Pancreas (tissue), 10 donors: ENCODE measurements around the gene TBX2. TPM values are rescaled to one million over a fixed set of nuclear protein-coding genes. Genes with fewer than 3 reads are reported as not detected.
A peak's percentile ranks its signal among the peaks of the same experiment; 100 is the strongest.

Source experiments
- ATAC-seq, 4 donors: fragments of 200-7000 bp; cut with Tn5 transposase; one replicate each; pipeline versions ENCODE4 v1.8.0 to v1.9.1; 2020; ENCODE audit warnings: mild to moderate bottlenecking in 4 of 4, moderate library complexity in 4 of 4
- DNase-seq, 6 donors: peaks; one replicate each; pipeline ENCODE4 v3.0.0-alpha.2; 2020
- FAIRE-seq: peaks from 2 replicates; lab custom pipeline; 2012; peaks lifted over from hg19 to GRCh38; lab: Jason Lieb, UNC
- H3K27ac ChIP-seq, 4 donors: fragments of 200-600 bp; sonication (generic); 1 replicate in 3 of 4; 2 replicates in 1 of 4; pipeline versions ENCODE4 v1.5.0 to v1.8.0; 2020
- H3K27me3 ChIP-seq, 4 donors: fragments of 200-600 bp; one replicate each; pipeline ENCODE4 v1.8.0; 2021
- H3K36me3 ChIP-seq, 3 donors: fragments of 200-600 bp; sonication (generic) in 1 of 3; one replicate each; pipeline versions ENCODE4 v1.5.0 to v1.8.0; 2020 to 2021
- H3K4me1 ChIP-seq, 3 donors: fragments of 200-600 bp; one replicate each; pipeline ENCODE4 v1.8.0; 2021
- H3K4me3 ChIP-seq, 4 donors: fragments of 200-600 bp; sonication (generic) in 2 of 4; one replicate each; pipeline versions ENCODE4 v1.5.0 to v1.8.0; 2020 to 2021
- H3K9me3 ChIP-seq, 4 donors: fragments of 200-600 bp; one replicate each; pipeline ENCODE4 v1.8.0; 2021
- WGBS, 2 donors: extraction: QIAGEN DNeasy Blood & Tissue Kit; methylation state at CpG; one replicate each; pipeline ENCODE4 v1.1.7; 2013; 5-methylcytosine and 5-hydroxymethylcytosine counted together
- intact Hi-C, 3 donors: fragments of 100-400 bp; cut with DNase I; formaldehyde crosslinking; loops; one replicate each; pipeline versions ENCODE4 v1.11.1 to v1.14.2; 2022
- polyA plus RNA-seq, 2 donors: library from polyadenylated mRNA; stranded (reverse); fragments of 200-250 nt; gene quantifications; one replicate each; pipeline ENCODE4 v1.2.3, GENCODE V29; 2013
- total RNA-seq, 6 donors: library from RNA; stranded (reverse); fragmentation: NEBNext Ultra II Directional in 4 of 6; extraction: Animal tissue kit (Norgen Biotek cat#: 25700) in 4 of 6; gene quantifications; one replicate each; pipeline versions ENCODE4 v1.2.1 to v1.2.4, GENCODE V29; 2021 to 2023
- TF ChIP-seq, protein P1 (sequence below), 4 donors: fragments of 200-600 bp; sonication (generic) in 3 of 4; IDR thresholded peaks; one replicate each; pipeline versions ENCODE4 v1.5.0 to v1.8.0; 2021; ENCODE audit warnings: antibody characterized with exemption in 4 of 4
- donor health status: healthy with polysubstance abuse.
- donor health status: DM: no; HTN: no; CAD: no; lungs with moderate emphysema.
- donor health status: DM: no; HTN: no; CAD: no.
- donor health status: control.
- donor health status: control.
- donor health status: Bipolar disorder and iron deficiency.
- donor health status: DM: yes; HTN: yes; CAD: no.
- donor health status: DM: no; HTN: no; CAD: no.
- donor health status: DM: no; HTN: no; CAD: no.
- donor health status: DM: yes; HTN: yes; CAD: no.

The TBX2 gene
- 1 to 10 TPM; 1.2 to 9.7 (median 2.3) TPM for total RNA-seq
- 10 to 100 TPM in 1 of 2 donors, 1 to 10 TPM in 1; 5.9 to 12.1 TPM for polyA plus RNA-seq

DNA sequence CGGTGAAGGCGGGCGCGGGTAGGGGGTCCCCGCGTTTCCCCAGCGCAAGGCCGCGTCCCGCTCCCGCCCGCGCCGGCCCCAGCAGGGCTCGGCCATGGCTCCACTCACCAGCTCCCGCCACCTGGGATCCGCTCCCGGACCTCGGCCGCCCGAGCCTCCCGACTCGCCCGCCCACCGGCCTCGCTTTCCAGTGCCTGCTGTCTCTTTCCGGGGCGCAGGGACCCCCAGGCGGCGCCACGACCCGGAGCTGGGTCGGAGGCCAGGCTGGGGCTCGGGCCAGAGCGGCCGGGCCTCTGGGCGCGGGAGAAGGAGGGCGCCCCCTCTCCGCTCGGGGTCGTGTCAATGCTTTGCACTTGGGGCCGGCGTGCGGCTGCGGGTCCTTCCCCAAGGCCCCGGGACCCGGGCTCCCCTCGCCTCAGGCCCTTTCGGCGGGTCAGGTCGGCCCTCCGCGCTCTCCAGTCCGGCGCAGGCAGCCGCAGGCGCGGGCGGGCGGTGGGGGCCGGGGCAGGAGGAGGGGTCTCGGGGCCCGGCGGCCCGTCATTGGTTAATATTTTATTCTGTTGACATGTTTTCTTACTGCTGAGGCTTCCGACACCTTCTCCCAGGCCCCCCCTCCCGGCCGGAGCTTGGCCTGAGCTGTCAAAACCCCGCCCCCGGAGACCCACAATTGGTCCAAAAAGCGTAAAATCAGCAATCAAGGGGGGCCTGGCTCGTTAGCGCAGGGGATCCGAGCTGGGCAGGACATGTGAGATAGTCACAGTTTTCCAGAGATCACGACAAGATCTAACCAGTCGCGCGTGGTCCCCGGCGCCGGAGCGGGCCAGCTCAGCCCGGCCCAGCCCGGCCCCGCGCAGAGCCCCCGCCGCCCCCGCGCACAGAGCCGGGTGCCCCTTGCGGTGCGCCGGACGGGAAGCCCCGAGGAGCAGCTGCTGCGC lies at the start of gene TBX2:
Gene TBX2, plus strand, starts transcription at position 713 of the 935 bp plus-strand sequence. CDS start 334 bp downstream, outside the sequence.
- Histone ChIP-seq H3K4me1 (peaks cover 0 to 25% (median 13%) of the 10 kb centered on the region in 3 donors), H3K4me3 (peak within 1 kb of the TSS; percentile 10 to 62 (median 38)), H3K36me3 (no peaks in the 10 kb centered on the region), H3K27me3 (peaks cover 0 to 45% (median 10%) of the 10 kb centered on the region in 4 donors), H3K9me3 (no peaks in the 10 kb centered on the region), H3K27ac (peak within 1 kb of the TSS in 2 of 4 donors; percentile 16 to 44)
- WGBS, 2 donors = 1 to 2% methylated on average over 78 to 98 of the region's 98 CpGs
- TF ChIP-seq, protein P1, sequence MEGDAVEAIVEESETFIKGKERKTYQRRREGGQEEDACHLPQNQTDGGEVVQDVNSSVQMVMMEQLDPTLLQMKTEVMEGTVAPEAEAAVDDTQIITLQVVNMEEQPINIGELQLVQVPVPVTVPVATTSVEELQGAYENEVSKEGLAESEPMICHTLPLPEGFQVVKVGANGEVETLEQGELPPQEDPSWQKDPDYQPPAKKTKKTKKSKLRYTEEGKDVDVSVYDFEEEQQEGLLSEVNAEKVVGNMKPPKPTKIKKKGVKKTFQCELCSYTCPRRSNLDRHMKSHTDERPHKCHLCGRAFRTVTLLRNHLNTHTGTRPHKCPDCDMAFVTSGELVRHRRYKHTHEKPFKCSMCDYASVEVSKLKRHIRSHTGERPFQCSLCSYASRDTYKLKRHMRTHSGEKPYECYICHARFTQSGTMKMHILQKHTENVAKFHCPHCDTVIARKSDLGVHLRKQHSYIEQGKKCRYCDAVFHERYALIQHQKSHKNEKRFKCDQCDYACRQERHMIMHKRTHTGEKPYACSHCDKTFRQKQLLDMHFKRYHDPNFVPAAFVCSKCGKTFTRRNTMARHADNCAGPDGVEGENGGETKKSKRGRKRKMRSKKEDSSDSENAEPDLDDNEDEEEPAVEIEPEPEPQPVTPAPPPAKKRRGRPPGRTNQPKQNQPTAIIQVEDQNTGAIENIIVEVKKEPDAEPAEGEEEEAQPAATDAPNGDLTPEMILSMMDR (IDR thresholded peaks at IDR 0.05) = no peak
- intact Hi-C loops = loop anchor here in 1 of 3 donors (10.0 kb wide), 1 partner anchor 395 kb away; no protein-coding TSS in a partner anchor
- FAIRE-seq (no peak), ATAC-seq (peak; percentile 15 to 35 (median 26)), DNase-seq (peak in 1 of 6 donors; percentile 65)

GRCh38 chr17:61351745-61352407 lies 47.8 kb upstream of the TBX2 start:
- Histone ChIP-seq H3K9me3 (no peaks in the 10 kb centered on the region), H3K27me3 (no peaks in the 10 kb centered on the region), H3K4me3 (no peak overlapping the region), H3K36me3 (no peaks in the 10 kb centered on the region), H3K4me1 (no peaks in the 10 kb centered on the region), H3K27ac (no peak overlapping the region)
- intact Hi-C loops = no loop called here
- FAIRE-seq (no peak), ATAC-seq (no peak), DNase-seq (no peak)
- TF ChIP-seq, protein P1 (IDR thresholded peaks at IDR 0.05) = no peak
- 91 to 92% methylated on average over 5 of the region's 5 CpGs for WGBS, 2 donors

DNA sequence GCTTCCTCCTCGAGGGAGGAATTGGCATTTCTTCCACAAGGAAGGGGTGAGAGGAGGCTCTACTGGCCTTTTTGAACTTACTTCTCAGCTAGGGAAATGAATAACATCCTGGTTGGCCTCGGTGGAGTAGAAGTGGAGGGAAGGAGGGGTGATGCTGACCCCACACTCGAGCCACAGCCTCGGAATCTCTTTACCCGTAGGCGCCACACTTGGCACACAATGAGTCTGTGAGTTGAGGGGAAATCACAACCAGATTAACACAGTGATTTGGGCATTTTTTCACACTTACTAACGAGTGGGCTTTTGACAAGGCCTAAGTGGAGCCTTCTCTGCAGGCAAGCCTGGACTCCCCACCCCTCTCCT lies 47.3 kb upstream of the TBX2 start:
- DNase-seq (no peak), FAIRE-seq (no peak), ATAC-seq (no peak)
- TF ChIP-seq, protein P1 (IDR thresholded peaks at IDR 0.05) = no peak
- intact Hi-C loops = no loop called here
- 84 to 89% methylated on average over 7 of the region's 7 CpGs for WGBS, 2 donors
- H3K4me1 ChIP-seq = no peaks in the 10 kb centered on the region
- no peak overlapping the region for H3K27ac ChIP-seq
- no peaks in the 10 kb centered on the region for H3K9me3 ChIP-seq
- H3K4me3 ChIP-seq = no peak overlapping the region
- no peaks in the 10 kb centered on the region for H3K27me3 ChIP-seq
- no peaks in the 10 kb centered on the region for H3K36me3 ChIP-seq

DNA sequence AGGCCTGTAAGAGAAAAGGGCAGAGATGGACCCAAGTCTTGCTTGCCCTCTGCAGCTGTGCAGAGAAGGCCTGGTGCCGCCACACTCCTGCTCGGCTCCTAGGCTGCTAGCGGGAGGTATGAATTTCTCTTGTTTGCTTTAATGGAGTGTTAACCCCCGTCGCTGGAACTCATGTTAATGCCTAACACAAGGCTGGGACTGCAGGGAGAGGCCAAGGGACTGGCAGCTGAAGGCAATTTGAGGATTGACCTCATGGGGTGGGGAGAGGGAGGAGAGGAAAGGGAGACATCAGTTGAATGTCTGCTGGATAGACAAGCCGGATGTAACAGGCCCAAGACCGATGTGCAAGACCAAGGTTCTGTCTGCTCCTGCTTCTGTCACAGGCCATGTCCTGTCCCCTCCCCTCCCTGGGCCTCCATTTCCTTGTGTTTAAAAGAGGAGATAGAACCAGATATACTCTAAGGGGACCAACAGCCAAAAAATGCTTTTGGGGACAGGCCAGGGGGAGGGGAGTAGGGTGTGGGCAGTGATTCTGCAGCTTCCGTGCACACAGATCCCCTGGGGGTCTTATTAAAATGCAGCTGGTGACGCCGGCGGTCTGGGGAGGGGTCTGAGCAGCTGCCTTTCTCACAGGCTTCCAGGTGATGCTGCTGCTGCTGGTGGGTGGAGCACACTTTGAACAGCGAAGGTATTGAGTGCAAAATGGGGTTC lies 46.7 kb upstream of the TBX2 start:
- no peaks in the 10 kb centered on the region for H3K27me3 ChIP-seq
- DNase-seq (no peak), ATAC-seq (no peak), FAIRE-seq (no peak)
- TF ChIP-seq, protein P1 (IDR thresholded peaks at IDR 0.05) = no peak
- no peaks in the 10 kb centered on the region for H3K36me3 ChIP-seq
- H3K4me3 ChIP-seq = no peak overlapping the region
- H3K9me3 ChIP-seq = no peaks in the 10 kb centered on the region
- H3K27ac ChIP-seq = no peak overlapping the region
- intact Hi-C loops = no loop called here
- H3K4me1 ChIP-seq = no peaks in the 10 kb centered on the region
- WGBS, 2 donors = 92 to 93% methylated on average over 12 of the region's 12 CpGs
